GM12892 (cell line): ENCODE measurements around the gene HPS1.

ENCODE experiments used
- POLR2A ChIP-seq: IDR thresholded peaks from 2 replicates; pipeline ENCODE4 v1.6.1; 2011; ENCODE audit warnings: low read depth, low read length, control low read depth
- POLR2AphosphoS5 ChIP-seq: IDR thresholded peaks from 2 replicates; pipeline ENCODE4 v1.6.1; 2011; ENCODE audit warnings: low read depth, low read length, control low read depth
- TAF1 ChIP-seq: IDR thresholded peaks from 2 replicates; pipeline ENCODE4 v1.6.1; 2011; ENCODE audit warnings: low read depth, mild to moderate bottlenecking, control low read depth, low read length, borderline replicate concordance

DNA sequence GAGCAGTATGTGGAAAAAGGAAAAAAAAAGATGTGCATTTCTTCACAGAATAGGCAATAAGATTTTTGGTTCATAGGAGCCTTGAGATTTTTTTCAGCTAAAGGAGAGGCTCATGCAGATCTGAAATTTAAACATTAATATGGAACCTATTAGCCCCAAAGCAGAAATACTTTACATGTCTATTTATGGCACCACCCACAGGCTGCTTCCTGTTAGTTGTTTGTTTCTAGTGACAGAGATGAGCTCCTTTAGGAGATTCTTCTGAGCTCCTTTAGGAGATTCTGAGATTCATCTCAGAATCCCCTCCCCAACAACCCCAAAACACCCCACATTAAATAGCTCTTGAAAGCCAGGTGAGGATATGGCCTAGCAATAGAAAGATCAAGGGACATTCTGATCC is 27.9 kb upstream of the HPS1 start:
- no peak for TF ChIP-seq POLR2A
- no peak for TF ChIP-seq POLR2AphosphoS5
- no peak for TF ChIP-seq TAF1
